Activated CD4-positive, alpha-beta T cell treated with anti-CD3 and anti-CD28 coated beads, Interleukin-2, amount 50 U/mL, for 24 hours (primary cell): ENCODE results near the gene ALOX15B.
"Not testable (repeated sequence)": the region's sequence is repeated elsewhere in the genome, so short reads cannot be mapped to it uniquely, and the experiment has no call there.

Experiments used
- DNase-seq, 2 donors: peaks; one replicate each; pipeline ENCODE4 v3.0.0-alpha.2; 2020; ENCODE audit warnings: low read depth in 1 of 2, low spot score in 1 of 2

Gene ALOX15B

GRCh38 chr17:8061851-8062250 is 23.0 kb downstream of the ALOX15B start:
- DNase-seq, result not testable (repeated sequence)

- no peak for DNase-seq
These were observed 23.6 kb downstream of the ALOX15B start for GRCh38 chr17:8062435-8062806.

- no peak for DNase-seq
These were observed 24.1 kb downstream of the ALOX15B start for GRCh38 chr17:8062807-8063483.

- no peak for DNase-seq
These were observed 25.1 kb downstream of the ALOX15B start for GRCh38 chr17:8063761-8064534.

GRCh38 chr17:8064561-8065019 is 25.7 kb downstream of the ALOX15B start:
- DNase-seq, result no peak

GRCh38 chr17:8066841-8067775 is 28.2 kb downstream of the ALOX15B start:
- DNase-seq, result no peak

GRCh38 chr17:8067806-8068205 is 28.9 kb downstream of the ALOX15B start:
- DNase-seq, result no peak

- no peak for DNase-seq
These were observed 30.1 kb downstream of the ALOX15B start for GRCh38 chr17:8068736-8069586.

GRCh38 chr17:8069587-8069860 is 30.7 kb downstream of the ALOX15B start:
- DNase-seq, result no peak

- DNase-seq, result no peak
These were observed 32.6 kb downstream of the ALOX15B start for GRCh38 chr17:8071496-8071895.

GRCh38 chr17:8072341-8072728 is 33.5 kb downstream of the ALOX15B start:
- no peak for DNase-seq

- DNase-seq, result peak in 1 of 2 donors; percentile 8
These were observed 34.0 kb downstream of the ALOX15B start for GRCh38 chr17:8072729-8073461.

- DNase-seq, result peak; percentile 77 to 82
These were observed 35.0 kb downstream of the ALOX15B start for GRCh38 chr17:8073627-8074484.

GRCh38 chr17:8074554-8074953 is 35.7 kb downstream of the ALOX15B start:
- DNase-seq, result no peak

GRCh38 chr17:8075081-8075480 is 36.2 kb downstream of the ALOX15B start:
- DNase-seq, result no peak

- no peak for DNase-seq
These were observed 36.9 kb downstream of the ALOX15B start for GRCh38 chr17:8075574-8076342.

- no peak for DNase-seq
These were observed 37.8 kb downstream of the ALOX15B start for GRCh38 chr17:8076502-8077266.

GRCh38 chr17:8077939-8078338 is 39.1 kb downstream of the ALOX15B start:
- not testable (repeated sequence) for DNase-seq
